Measurements from ENCODE around the gene UBE2Z. TPM values are rescaled to one million over a fixed set of nuclear protein-coding genes. Genes with fewer than 3 reads are reported as not detected.

The UBE2Z gene
- polyA plus RNA-seq, 3 donors = 35.8 to 44.7 (median 40.0) TPM

- no peak overlapping the region for H2AFZ ChIP-seq (ENCODE audit: insufficient read depth, low read depth, low read length, poor library complexity, severe bottlenecking)
- intact Hi-C loops (cut with micrococcal nuclease) = loop anchor here in 1 of 2 donors (10.0 kb wide), 1 partner anchor 152 kb away; no protein-coding TSS in a partner anchor
- Mint-ChIP-seq H3K36me3 (no peaks in the 10 kb centered on the region), H3K4me1 (peaks cover 2% of the 10 kb centered on the region), H3K9me3 (no peaks in the 10 kb centered on the region), H3K27ac (peak overlapping the region in 1 of 7 donors; percentile 25), H3K27me3 (ENCODE audit: low read depth in 3 of 3) (peaks cover 5 to 22% (median 5%) of the 10 kb centered on the region in 3 donors), H3K4me3 (no peak overlapping the region)
- H3K4me1 ChIP-seq (ENCODE audit: control insufficient read depth in 1 of 2, insufficient read depth in 2 of 2, low read length in 2 of 2) = no peaks in the 10 kb centered on the region
- 100% methylated on average over 1 of the region's 1 CpG for WGBS (ENCODE audit: insufficient coverage)
- no peak overlapping the region for H3K9ac ChIP-seq (ENCODE audit: insufficient read depth, low read length, poor library complexity, severe bottlenecking)
- H3K4me2 ChIP-seq (replicated peaks; ENCODE audit: extremely low read depth, low read length, poor library complexity, severe bottlenecking) = no peak overlapping the region
- H3K27ac ChIP-seq (ENCODE audit: low read depth in 1 of 2, low read length in 2 of 2) = no peak overlapping the region
- no peaks in the 10 kb centered on the region for H3K9me3 ChIP-seq (replicated peaks in 1 of 2; ENCODE audit: control insufficient read depth in 1 of 2, insufficient read depth in 1 of 2, low read length in 2 of 2)
- no peak for TF ChIP-seq CTCF (IDR thresholded peaks at IDR 0.05)
- no peaks in the 10 kb centered on the region for H3K36me3 ChIP-seq (replicated peaks in 1 of 2; ENCODE audit: control insufficient read depth in 1 of 2, insufficient read depth in 2 of 2, low read length in 2 of 2)
- DNase-seq = no peak
- H4K20me1 ChIP-seq (ENCODE audit: insufficient read depth, low read length) = no peaks in the 10 kb centered on the region
- H3K27me3 ChIP-seq (ENCODE audit: control insufficient read depth in 2 of 2, insufficient read depth in 2 of 2, low read length in 2 of 2) = no peaks in the 10 kb centered on the region
- no peak overlapping the region for H3K4me3 ChIP-seq (replicated peaks in 1 of 3; ENCODE audit: low read depth in 2 of 3, low read length in 3 of 3)
- no peaks in the 10 kb centered on the region for H3K79me2 ChIP-seq (ENCODE audit: insufficient read depth, low read length)
Observed at GRCh38 chr17:48873209-48873608, 35.0 kb upstream of the UBE2Z start.

GRCh38 chr17:48873696-48874443 lies 34.3 kb upstream of the UBE2Z start:
- H2AFZ ChIP-seq (ENCODE audit: insufficient read depth, low read depth, low read length, poor library complexity, severe bottlenecking) = no peak overlapping the region

More at GRCh38 chr17:48873696-48874443, 34.3 kb upstream of the UBE2Z start:
- Histone ChIP-seq H3K4me3 (replicated peaks in 1 of 3; ENCODE audit: low read depth in 2 of 3, low read length in 3 of 3) (no peak overlapping the region), H4K20me1 (ENCODE audit: insufficient read depth, low read length) (no peaks in the 10 kb centered on the region), H3K9me3 (replicated peaks in 1 of 2; ENCODE audit: control insufficient read depth in 1 of 2, insufficient read depth in 1 of 2, low read length in 2 of 2) (no peaks in the 10 kb centered on the region), H3K79me2 (ENCODE audit: insufficient read depth, low read length) (no peaks in the 10 kb centered on the region), H3K36me3 (replicated peaks in 1 of 2; ENCODE audit: control insufficient read depth in 1 of 2, insufficient read depth in 2 of 2, low read length in 2 of 2) (no peaks in the 10 kb centered on the region), H3K4me1 (ENCODE audit: control insufficient read depth in 1 of 2, insufficient read depth in 2 of 2, low read length in 2 of 2) (no peaks in the 10 kb centered on the region), H3K9ac (ENCODE audit: insufficient read depth, low read length, poor library complexity, severe bottlenecking) (no peak overlapping the region), H3K4me2 (replicated peaks; ENCODE audit: extremely low read depth, low read length, poor library complexity, severe bottlenecking) (no peak overlapping the region), H3K27me3 (ENCODE audit: control insufficient read depth in 2 of 2, insufficient read depth in 2 of 2, low read length in 2 of 2) (no peaks in the 10 kb centered on the region), H3K27ac (ENCODE audit: low read depth in 1 of 2, low read length in 2 of 2) (no peak overlapping the region)
- Mint-ChIP-seq H3K4me1 (peaks cover 2% of the 10 kb centered on the region), H3K9me3 (no peaks in the 10 kb centered on the region), H3K4me3 (no peak overlapping the region), H3K27ac (no peak overlapping the region), H3K36me3 (no peaks in the 10 kb centered on the region), H3K27me3 (ENCODE audit: low read depth in 3 of 3) (peaks cover 3 to 22% (median 5%) of the 10 kb centered on the region in 3 donors)
- no CpG with 5 or more reads among the region's 5 CpGs for WGBS (ENCODE audit: insufficient coverage)
- intact Hi-C loops (cut with micrococcal nuclease) = loop anchor here in 1 of 2 donors (10.0 kb wide), 1 partner anchor 151 kb away; no protein-coding TSS in a partner anchor
- TF ChIP-seq CTCF (IDR thresholded peaks at IDR 0.05) = no peak
- DNase-seq = no peak

All from CD14-positive monocyte (primary cell).